Ureter (tissue), 1 donor: ENCODE data around the gene HFE. TPM values are rescaled to one million over a fixed set of nuclear protein-coding genes. Genes with fewer than 3 reads are reported as not detected.
A peak's percentile ranks its signal among the peaks of the same experiment; 100 is the strongest.
"Not testable (repeated sequence)": the region's sequence is repeated elsewhere in the genome, so short reads cannot be mapped to it uniquely, and the experiment has no call there.

Experiments
- DNase-seq: peaks from one replicate; pipeline ENCODE4 v3.0.0-alpha.2; 2020; ENCODE audit warnings: low spot score
- total RNA-seq: library from RNA; stranded (reverse); gene quantifications from one replicate; pipeline ENCODE4 v1.2.4, GENCODE V29; 2023
- donor health status: DM: yes; HTN: yes; CAD: no.

HFE gene
- total RNA-seq, 1 donor from 2014 or later, result 14.8 TPM

GRCh38 chr6:26109772-26110171 is 22.5 kb downstream of the HFE start:
- no peak for DNase-seq

- no peak for DNase-seq
These were observed 26.3 kb downstream of the HFE start for GRCh38 chr6:26113570-26113969.

GRCh38 chr6:26115226-26115625 is 28.0 kb downstream of the HFE start:
- no peak for DNase-seq

- no peak for DNase-seq
These were observed 29.0 kb downstream of the HFE start for GRCh38 chr6:26116267-26116666.

- no peak for DNase-seq
These were observed 31.8 kb downstream of the HFE start for GRCh38 chr6:26118999-26119398.

- DNase-seq, result not testable (repeated sequence)
These were observed 32.9 kb downstream of the HFE start for GRCh38 chr6:26120115-26120514.

GRCh38 chr6:26120807-26121140 is 33.5 kb downstream of the HFE start:
- DNase-seq, result no peak

GRCh38 chr6:26121141-26122004 is 34.1 kb downstream of the HFE start:
- no peak for DNase-seq

- no peak for DNase-seq
These were observed 34.8 kb downstream of the HFE start for GRCh38 chr6:26122005-26122388.

- no peak for DNase-seq
These were observed 35.2 kb downstream of the HFE start for GRCh38 chr6:26122402-26122792.

- peak; percentile 96 for DNase-seq
These were observed 35.8 kb downstream of the HFE start for GRCh38 chr6:26122793-26123674.

- DNase-seq, result no peak
These were observed 36.4 kb downstream of the HFE start for GRCh38 chr6:26123675-26123946.

GRCh38 chr6:26123947-26124780 is 36.9 kb downstream of the HFE start:
- DNase-seq, result peak; percentile 87

GRCh38 chr6:26124781-26125685 is 37.8 kb downstream of the HFE start:
- no peak for DNase-seq

GRCh38 chr6:26126394-26127235 is 39.4 kb downstream of the HFE start:
- DNase-seq, result no peak

GRCh38 chr6:26128013-26128771 is 41.0 kb downstream of the HFE start:
- DNase-seq, result no peak

GRCh38 chr6:26129656-26130055 is 42.4 kb downstream of the HFE start:
- DNase-seq, result no peak

GRCh38 chr6:26130581-26131249 is 43.5 kb downstream of the HFE start:
- DNase-seq, result no peak

- no peak for DNase-seq
These were observed 44.4 kb downstream of the HFE start for GRCh38 chr6:26131618-26132017.
